NCI-H146 treated with DMSO at 0.1 percent for 48 hours (cell line): ENCODE data around the gene KCNMB2.
"Not testable (repeated sequence)": the region's sequence is repeated elsewhere in the genome, so short reads cannot be mapped to it uniquely, and the experiment has no call there.

Experiments used
- DNase-seq: peaks from one replicate; lab custom pipeline; 2025; ENCODE audit not compliant: unreplicated experiment; lab: John Stamatoyannopoulos, UW

The KCNMB2 gene

GRCh38 chr3:178518660-178519396 is 17.4 kb upstream of the KCNMB2 start:
- no peak for DNase-seq

GRCh38 chr3:178519701-178520100 is 16.5 kb upstream of the KCNMB2 start:
- no peak for DNase-seq

GRCh38 chr3:178520451-178520850 is 15.8 kb upstream of the KCNMB2 start:
- DNase-seq: no peak

- no peak for DNase-seq
Observed at GRCh38 chr3:178522200-178523052, 13.8 kb upstream of the KCNMB2 start.

GRCh38 chr3:178525251-178525650 is 11.0 kb upstream of the KCNMB2 start:
- no peak for DNase-seq

GRCh38 chr3:178526291-178526690 is 9.9 kb upstream of the KCNMB2 start:
- no peak for DNase-seq

- DNase-seq: no peak
Observed at GRCh38 chr3:178527981-178528380, 8.3 kb upstream of the KCNMB2 start.

- DNase-seq: peak; percentile 44
Observed at GRCh38 chr3:178529606-178530225, 6.5 kb upstream of the KCNMB2 start.

GRCh38 chr3:178532476-178532875 is 3.8 kb upstream of the KCNMB2 start:
- DNase-seq: no peak

- DNase-seq: peak; percentile 85
Observed at GRCh38 chr3:178537122-178537705, 978 bp downstream of the KCNMB2 start.

- peak; percentile 77 for DNase-seq
Observed at GRCh38 chr3:178538056-178538455, 1.8 kb downstream of the KCNMB2 start.

- DNase-seq: no peak
Observed at GRCh38 chr3:178540184-178540583, 3.9 kb downstream of the KCNMB2 start.

GRCh38 chr3:178545337-178545736 is 9.1 kb downstream of the KCNMB2 start:
- no peak for DNase-seq

GRCh38 chr3:178546079-178546478 is 9.8 kb downstream of the KCNMB2 start:
- no peak for DNase-seq

GRCh38 chr3:178549426-178549825 is 13.2 kb downstream of the KCNMB2 start:
- DNase-seq: not testable (repeated sequence)

GRCh38 chr3:178551916-178552321 is 15.7 kb downstream of the KCNMB2 start:
- DNase-seq: no peak

GRCh38 chr3:178558637-178559036 is 22.4 kb downstream of the KCNMB2 start:
- peak; percentile 80 for DNase-seq

- DNase-seq: no peak
Observed at GRCh38 chr3:178560759-178561158, 24.5 kb downstream of the KCNMB2 start.

- no peak for DNase-seq
Observed at GRCh38 chr3:178561239-178561638, 25.0 kb downstream of the KCNMB2 start.

- no peak for DNase-seq
Observed at GRCh38 chr3:178562143-178562946, 26.1 kb downstream of the KCNMB2 start.

GRCh38 chr3:178562947-178563232 is 26.7 kb downstream of the KCNMB2 start:
- no peak for DNase-seq
